Effector memory CD8-positive, alpha-beta T cell (primary cell): ENCODE measurements around the gene SIGLEC12.
"Not testable (repeated sequence)": the region's sequence is repeated elsewhere in the genome, so short reads cannot be mapped to it uniquely, and the experiment has no call there.

Source experiments
- ATAC-seq: fragments of 150-1000 bp; cut with Tn5 transposase; replicated peaks from 2 replicates; pipeline ENCODE4 v1.10.0; 2021; ENCODE audit warnings: mild to moderate bottlenecking, moderate library complexity
- DNase-seq, 3 experiments: peaks; one replicate each; pipeline ENCODE4 v3.0.0; 2021
- H3K27ac Mint-ChIP-seq, 2 donors: one replicate each; pipeline ENCODE4 v1.8.0; 2022; ENCODE audit warnings: mild to moderate bottlenecking in 2 of 2, mixed read lengths in 2 of 2, moderate library complexity in 2 of 2
- H3K27me3 Mint-ChIP-seq, 2 donors: one replicate each; pipeline ENCODE4 v1.8.0; 2022; ENCODE audit warnings: mixed read lengths in 2 of 2
- H3K36me3 Mint-ChIP-seq: one replicate; pipeline ENCODE4 v1.8.0; 2022; ENCODE audit warnings: mild to moderate bottlenecking, moderate library complexity, mixed read lengths; ENCODE audit not compliant: insufficient read depth
- H3K4me1 Mint-ChIP-seq, 2 donors: one replicate each; pipeline ENCODE4 v1.8.0; 2022; ENCODE audit warnings: low read depth in 2 of 2, mixed read lengths in 2 of 2
- H3K4me3 Mint-ChIP-seq, 2 donors: one replicate each; pipeline ENCODE4 v1.8.0; 2022; ENCODE audit warnings: mild to moderate bottlenecking in 2 of 2, mixed read lengths in 2 of 2, moderate library complexity in 2 of 2
- H3K9me3 Mint-ChIP-seq, 2 donors: one replicate each; pipeline ENCODE4 v1.8.0; 2022; ENCODE audit warnings: mixed read lengths in 2 of 2

The SIGLEC12 gene

DNA sequence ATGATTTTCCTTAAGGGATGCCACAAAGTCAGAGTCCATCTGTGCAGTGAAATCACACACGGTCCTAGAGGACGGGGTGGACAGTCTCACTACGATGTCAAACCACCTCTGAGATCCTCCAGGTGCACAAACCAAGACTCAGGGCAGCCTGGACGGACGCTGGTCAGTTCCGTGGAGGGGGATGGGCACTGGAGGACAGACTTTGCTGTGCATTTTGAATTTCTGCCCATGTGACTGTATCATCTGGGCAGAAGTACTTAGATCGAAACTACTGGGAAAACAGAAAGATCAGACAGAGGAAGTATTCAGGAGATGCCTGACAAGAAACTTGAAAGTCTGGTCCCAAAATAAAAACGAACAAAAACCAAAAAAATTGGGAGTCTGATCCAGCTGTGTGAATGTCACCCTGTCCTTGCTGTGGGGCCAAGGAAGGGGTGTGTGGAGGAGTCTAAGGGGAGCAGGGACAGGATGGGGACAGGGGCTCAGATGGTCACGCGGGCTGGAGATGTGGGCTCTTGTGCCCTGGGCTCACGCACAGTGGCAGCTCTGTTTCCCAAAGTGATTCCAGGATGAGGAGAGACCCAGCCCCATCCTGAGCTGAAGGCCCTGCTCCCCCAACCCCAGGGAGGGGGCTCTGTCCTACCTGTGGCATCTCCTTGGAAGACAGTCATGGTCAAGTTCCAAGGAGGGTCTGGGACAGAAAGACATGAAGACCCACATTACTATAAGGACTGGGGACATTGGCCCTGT lies 44.9 kb downstream of the SIGLEC12 start:
- Mint-ChIP-seq H3K27me3 (peaks cover 62 to 94% of the 10 kb centered on the region in 2 donors), H3K4me3 (no peak overlapping the region), H3K4me1 (peaks cover 3 to 5% of the 10 kb centered on the region in 2 donors), H3K36me3 (peaks cover 3% of the 10 kb centered on the region), H3K9me3 (no peaks in the 10 kb centered on the region), H3K27ac (peak overlapping the region in 1 of 2 donors; percentile 75)
- DNase-seq (no peak), ATAC-seq (no peak)

- H3K27me3 Mint-ChIP-seq, result peaks cover 26 to 68% of the 10 kb centered on the region in 2 donors
- H3K4me3 Mint-ChIP-seq, result no peak overlapping the region
- H3K27ac Mint-ChIP-seq, result no peak overlapping the region
- peaks cover 5 to 8% of the 10 kb centered on the region in 2 donors for H3K9me3 Mint-ChIP-seq
- ATAC-seq (no peak), DNase-seq (no peak)
- H3K36me3 Mint-ChIP-seq, result no peaks in the 10 kb centered on the region
- H3K4me1 Mint-ChIP-seq, result peaks cover 11 to 12% of the 10 kb centered on the region in 2 donors
Observed at GRCh38 chr19:51450730-51451307, 50.8 kb downstream of the SIGLEC12 start.

GRCh38 chr19:51448411-51449016 lies 53.1 kb downstream of the SIGLEC12 start:
- no peak for DNase-seq
- Mint-ChIP-seq H3K36me3 (no peaks in the 10 kb centered on the region), H3K4me1 (peaks cover 11 to 12% of the 10 kb centered on the region in 2 donors)

DNA sequence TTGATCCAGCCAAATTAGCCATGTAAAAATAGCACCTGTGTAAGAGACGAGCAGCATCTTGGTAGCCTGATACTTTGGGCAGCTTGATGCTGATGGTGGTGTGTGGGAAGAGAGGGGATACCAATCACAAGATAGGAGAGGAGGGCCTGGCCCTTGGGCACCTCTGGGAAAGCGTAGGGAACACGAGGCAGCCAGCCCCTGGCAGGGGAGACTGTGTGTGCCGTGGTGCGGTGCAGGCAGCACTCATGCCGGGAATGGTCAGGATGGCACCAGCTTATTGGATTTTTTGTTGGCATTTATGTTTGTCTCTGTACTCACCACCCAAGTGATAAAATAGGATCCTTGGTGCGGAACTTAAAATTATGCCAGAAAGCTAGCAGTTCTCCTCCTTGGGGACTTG lies 53.6 kb downstream of the SIGLEC12 start:
- DNase-seq (no peak), ATAC-seq (no peak)
- Mint-ChIP-seq H3K27me3 (peaks cover 5 to 42% of the 10 kb centered on the region in 2 donors), H3K36me3 (no peaks in the 10 kb centered on the region), H3K9me3 (peaks cover 5 to 8% of the 10 kb centered on the region in 2 donors), H3K4me1 (peaks cover 11 to 12% of the 10 kb centered on the region in 2 donors), H3K4me3 (peak overlapping the region; percentile 54 to 56), H3K27ac (peak overlapping the region; percentile 76 to 77)

More at GRCh38 chr19:51448411-51449016, 53.1 kb downstream of the SIGLEC12 start:
- Mint-ChIP-seq H3K4me3 (peak overlapping the region; percentile 54 to 56), H3K27me3 (peaks cover 7 to 45% of the 10 kb centered on the region in 2 donors), H3K9me3 (peaks cover 5 to 8% of the 10 kb centered on the region in 2 donors), H3K27ac (peak overlapping the region; percentile 76 to 77)
- ATAC-seq, result peak; percentile 24

DNA sequence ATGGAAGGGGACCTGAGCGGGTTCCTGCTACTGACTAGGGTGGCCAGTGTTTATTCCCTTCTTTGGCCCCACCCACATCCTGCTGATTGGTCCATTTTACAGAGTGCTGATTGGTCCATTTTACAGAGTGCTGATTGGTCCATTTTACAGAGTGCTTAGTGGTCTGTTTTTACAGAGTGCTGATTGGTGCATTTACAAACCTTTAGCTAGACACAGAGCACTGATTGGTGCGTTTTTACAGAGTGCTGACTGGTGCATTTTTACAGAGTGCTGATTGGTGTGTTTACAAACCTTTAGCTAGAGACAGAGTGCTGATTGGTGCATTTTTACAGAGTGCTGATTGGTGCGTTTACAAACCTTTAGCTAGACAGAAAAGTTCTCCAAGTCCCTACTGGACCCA lies 54.1 kb downstream of the SIGLEC12 start:
- not testable (repeated sequence) for H3K4me3 Mint-ChIP-seq, DNase-seq, H3K27ac Mint-ChIP-seq, H3K36me3 Mint-ChIP-seq, H3K9me3 Mint-ChIP-seq, ATAC-seq
- Mint-ChIP-seq H3K4me1 (peaks cover 12 to 16% of the 10 kb centered on the region in 2 donors), H3K27me3 (peaks cover 5 to 38% of the 10 kb centered on the region in 2 donors)

GRCh38 chr19:51441410-51442390 lies 59.9 kb downstream of the SIGLEC12 start:
- peaks cover 28 to 39% of the 10 kb centered on the region in 2 donors for H3K4me1 Mint-ChIP-seq
- peak; percentile 77 to 82 (median 78) for DNase-seq
- H3K9me3 Mint-ChIP-seq, result no peaks in the 10 kb centered on the region
- peak; percentile 79 for ATAC-seq
- H3K36me3 Mint-ChIP-seq, result peaks cover 4% of the 10 kb centered on the region
- peaks cover 2 to 21% of the 10 kb centered on the region in 2 donors for H3K27me3 Mint-ChIP-seq
- H3K27ac Mint-ChIP-seq, result peak overlapping the region; percentile 81 to 90
- H3K4me3 Mint-ChIP-seq, result peak overlapping the region; percentile 74 to 76
